Mammary epithelial cell (primary cell): ENCODE measurements around the gene NTRK1.

ENCODE experiments used
- CTCF ChIP-seq, 2 donors: IDR thresholded peaks in 1 of 2; conservative IDR thresholded peaks in 1 of 2; 2 replicates each; pipeline ENCODE4 v1.5.1; 2011 to 2012; ENCODE audit warnings: inconsistent platforms in 2 of 2, low read length in 2 of 2, mild to moderate bottlenecking in 2 of 2, control low read depth in 1 of 2, low read depth in 1 of 2; ENCODE audit not compliant: insufficient read depth in 1 of 2; ENCODE audit errors: extremely low read depth in 1 of 2
- EZH2 ChIP-seq: IDR thresholded peaks from 2 replicates; pipeline ENCODE4 v1.6.1; 2012; ENCODE audit warnings: low read length, inconsistent platforms, borderline replicate concordance

- TF ChIP-seq CTCF (conservative IDR thresholded peaks at IDR 0.05 in 1 of 2, IDR thresholded peaks at IDR 0.05 in 1 of 2; ENCODE audit: extremely low read depth in 1 of 2, insufficient read depth in 1 of 2, low read depth in 1 of 2, low read length in 2 of 2) (no peak), EZH2 (no peak)
Measured at GRCh38 chr1:156876281-156876680, 15.6 kb downstream of the NTRK1 start.
